PC-9 (cell line): ENCODE results near the gene BNIP2.

Source experiments
- CTCF ChIP-seq: fragments of 200-600 bp; sonication (generic); conservative IDR thresholded peaks from 2 replicates; pipeline ENCODE4 v1.6.1; 2017; ENCODE audit warnings: mixed run types, antibody characterized with exemption, mild to moderate bottlenecking, moderate library complexity
- EZH2 ChIP-seq: fragments of 200-600 bp; sonication (generic); IDR thresholded peaks from 2 replicates; pipeline ENCODE4 v1.8.0; 2017; ENCODE audit warnings: antibody characterized with exemption, low read depth

DNA sequence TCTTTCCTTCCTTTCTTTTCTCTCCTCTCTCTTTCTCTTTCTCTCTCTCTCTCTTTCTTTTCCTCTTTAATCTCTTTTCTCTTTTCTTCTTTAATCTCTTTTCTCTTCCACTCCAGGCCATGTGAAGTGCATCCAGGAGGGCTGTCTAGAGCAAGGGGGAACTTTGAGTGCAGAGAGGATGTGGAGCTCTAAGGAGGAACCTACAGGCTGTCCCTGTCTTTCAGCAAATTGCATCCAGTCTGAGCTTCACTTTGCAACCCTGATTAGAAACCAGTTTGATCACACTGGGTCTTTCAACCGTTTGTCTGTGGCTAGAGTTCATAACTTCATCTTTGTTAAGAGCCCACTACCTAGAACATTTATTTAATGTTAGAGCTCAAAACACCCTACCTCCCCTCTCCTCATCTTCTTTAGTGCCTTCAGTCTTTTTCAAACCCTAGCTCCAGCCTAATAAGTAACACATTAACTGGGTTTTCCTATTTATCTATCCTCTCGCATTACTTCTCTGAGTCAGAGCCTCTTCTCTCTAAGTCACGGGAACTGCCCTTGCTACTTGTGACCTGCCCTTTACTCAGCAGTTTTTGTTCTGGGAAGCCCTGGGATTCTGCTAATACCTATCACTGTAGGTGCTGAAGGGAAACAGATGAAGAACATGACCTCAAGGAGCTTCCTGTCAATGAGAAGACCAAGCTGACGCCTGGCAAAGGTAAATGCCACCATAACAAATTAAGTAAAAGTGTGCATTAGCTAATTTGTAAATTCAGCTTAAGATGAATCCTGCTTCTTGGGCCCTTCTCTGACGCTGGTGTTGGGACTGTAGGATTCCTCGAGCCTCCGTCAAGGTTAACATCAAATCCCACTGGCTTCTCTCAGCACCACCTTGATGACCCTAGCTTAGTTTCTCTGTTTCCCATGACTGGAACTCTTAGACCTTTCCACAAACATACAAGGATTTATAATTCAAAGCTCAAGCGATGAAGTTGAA is 77.6 kb downstream of the BNIP2 start, which contains the start of gene GCNT3:
- no peak for TF ChIP-seq CTCF
- no peak for TF ChIP-seq EZH2
